GM23338 (cell line): ENCODE results near the gene LYSMD4. TPM values are rescaled to one million over a fixed set of nuclear protein-coding genes. Genes with fewer than 3 reads are reported as not detected.

ENCODE experiments used
- ATAC-seq: fragments of 200-7000 bp; cut with Tn5 transposase; 3 replicates; pipeline ENCODE4 v1.9.1; 2020
- DNase-seq: peaks from one replicate; pipeline ENCODE4 v3.0.0-alpha.2; 2015; ENCODE audit warnings: low spot score
- H2AFZ ChIP-seq: fragments of 200-600 bp; sonication (generic); 2 replicates; pipeline ENCODE4 v1.8.0; 2016; ENCODE audit warnings: antibody characterized with exemption, mild to moderate bottlenecking, moderate library complexity
- H3F3A ChIP-seq: fragments of 200-600 bp; sonication (generic); replicated peaks from 2 replicates; pipeline ENCODE4 v1.8.0; 2017; ENCODE audit warnings: antibody characterized with exemption, mixed run types, low read depth
- H3K27ac ChIP-seq: fragments of 200-600 bp; sonication (generic); 2 replicates; pipeline ENCODE4 v1.6.1; 2016; ENCODE audit warnings: low read depth
- H3K27me3 ChIP-seq: fragments of 200-600 bp; sonication (generic); 2 replicates; pipeline ENCODE4 v1.8.0; 2016; ENCODE audit warnings: mild to moderate bottlenecking, mixed run types, moderate library complexity; ENCODE audit not compliant: insufficient read depth
- H3K36me3 ChIP-seq: fragments of 200-600 bp; sonication (generic); 2 replicates; pipeline ENCODE4 v1.8.0; 2016; ENCODE audit warnings: mild to moderate bottlenecking; ENCODE audit not compliant: insufficient read depth
- H3K4me1 ChIP-seq: fragments of 200-600 bp; sonication (generic); 2 replicates; pipeline ENCODE4 v1.8.0; 2016; ENCODE audit warnings: mild to moderate bottlenecking, moderate library complexity; ENCODE audit not compliant: insufficient read depth
- H3K4me2 ChIP-seq: fragments of 200-600 bp; sonication (generic); 2 replicates; pipeline ENCODE4 v1.7.1; 2017; ENCODE audit warnings: mixed run types
- H3K4me3 ChIP-seq: fragments of 200-600 bp; sonication (generic); 2 replicates; pipeline ENCODE4 v1.6.1; 2016; ENCODE audit warnings: mixed run types
- H3K79me2 ChIP-seq: fragments of 200-600 bp; sonication (generic); replicated peaks from 2 replicates; pipeline ENCODE4 v1.8.0; 2017; ENCODE audit warnings: mild to moderate bottlenecking; ENCODE audit not compliant: insufficient read depth
- H3K9me2 ChIP-seq: fragments of 200-600 bp; sonication (generic); 2 replicates; pipeline ENCODE4 v1.8.0; 2017; ENCODE audit not compliant: insufficient read depth
- H4K20me1 ChIP-seq: fragments of 200-600 bp; sonication (generic); replicated peaks from 2 replicates; pipeline ENCODE4 v1.8.0; 2017; ENCODE audit warnings: mild to moderate bottlenecking; ENCODE audit not compliant: insufficient read depth
- H3K27ac Mint-ChIP-seq: 2 replicates; pipeline ENCODE4 v1.8.0; 2020; ENCODE audit warnings: inconsistent platforms, mild to moderate bottlenecking, moderate library complexity, mixed read lengths
- H3K27me3 Mint-ChIP-seq: 3 replicates; pipeline ENCODE4 v1.8.0; 2022; ENCODE audit warnings: low read depth, mild to moderate bottlenecking, moderate library complexity, mixed read lengths, inconsistent platforms; ENCODE audit not compliant: insufficient read depth, poor library complexity
- H3K36me3 Mint-ChIP-seq: 3 replicates; pipeline ENCODE4 v1.8.0; 2021; ENCODE audit warnings: low read depth, mild to moderate bottlenecking, inconsistent platforms, moderate library complexity, mixed read lengths
- H3K4me1 Mint-ChIP-seq: 3 replicates; pipeline ENCODE4 v1.8.0; 2020; ENCODE audit warnings: mild to moderate bottlenecking, inconsistent platforms, mixed read lengths
- H3K4me3 Mint-ChIP-seq: 3 replicates; pipeline ENCODE4 v1.8.0; 2021; ENCODE audit warnings: moderate library complexity, mild to moderate bottlenecking, inconsistent platforms, mixed read lengths
- H3K9me3 Mint-ChIP-seq: 3 replicates; pipeline ENCODE4 v1.8.0; 2020; ENCODE audit warnings: moderate library complexity, mild to moderate bottlenecking, inconsistent platforms, mixed read lengths
- CREB1 ChIP-seq: fragments of 250-450 bp; sonication (Bioruptor Pico); IDR thresholded peaks from 2 replicates; pipeline ENCODE4 v1.5.0; 2020; ENCODE audit warnings: low read depth, mild to moderate bottlenecking, moderate library complexity
- EZH2 ChIP-seq: fragments of 200-600 bp; sonication (generic); IDR thresholded peaks from one replicate; pipeline ENCODE4 v1.8.0; 2017; ENCODE audit warnings: antibody characterized with exemption, mild to moderate bottlenecking, low read depth; ENCODE audit not compliant: unreplicated experiment
- EZH2phosphoT487 ChIP-seq: fragments of 200-600 bp; sonication (generic); IDR thresholded peaks from one replicate; pipeline ENCODE4 v1.8.1; 2018; ENCODE audit warnings: antibody characterized with exemption; ENCODE audit not compliant: unreplicated experiment
- JUNB ChIP-seq: IDR thresholded peaks from one replicate; pipeline ENCODE4 v1.6.1; 2016; ENCODE audit warnings: antibody characterized with exemption; ENCODE audit not compliant: unreplicated experiment
- NANOG ChIP-seq: IDR thresholded peaks from 2 replicates; pipeline ENCODE4 v1.6.1; 2016; ENCODE audit warnings: antibody characterized with exemption, borderline replicate concordance
- POLR2AphosphoS5 ChIP-seq: IDR thresholded peaks from 2 replicates; pipeline ENCODE4 v1.6.1; 2016; ENCODE audit warnings: antibody characterized with exemption, low read depth
- REST ChIP-seq: IDR thresholded peaks from one replicate; pipeline ENCODE4 v1.6.1; 2018; ENCODE audit warnings: antibody characterized with exemption; ENCODE audit not compliant: unreplicated experiment
- STAT1 ChIP-seq: IDR thresholded peaks from one replicate; pipeline ENCODE4 v1.6.1; 2016; ENCODE audit warnings: antibody characterized with exemption; ENCODE audit not compliant: unreplicated experiment
- ZNF114 ChIP-seq: fragments of 250-450 bp; sonication (Bioruptor Pico); IDR thresholded peaks from 2 replicates; pipeline ENCODE4 v1.5.0; 2020; ENCODE audit warnings: mild to moderate bottlenecking, moderate library complexity
- ZNF331 ChIP-seq: fragments of 250-450 bp; sonication (Bioruptor Pico); IDR thresholded peaks from 2 replicates; pipeline ENCODE4 v1.5.0; 2020; ENCODE audit warnings: low read depth, mild to moderate bottlenecking, moderate library complexity
- ZNF462 ChIP-seq: fragments of 250-450 bp; sonication (Bioruptor Pico); IDR thresholded peaks from 2 replicates; pipeline ENCODE4 v1.5.0; 2020; ENCODE audit warnings: mild to moderate bottlenecking, moderate library complexity
- polyA plus RNA-seq: library from polyadenylated mRNA; unstranded; fragments of >200 nt; fragmentation: Nextera tagmentation; extraction: Ambion mirVana; gene quantifications from 2 replicates; pipeline ENCODE4 v1.2.1, GENCODE V29; 2016
- total RNA-seq: library from RNA; depleted of rRNA; stranded (reverse); fragments of >200 nt; shearing (Covaris generic); gene quantifications from 2 replicates; pipeline ENCODE4 v1.2.3, GENCODE V29; 2014
- TF ChIP-seq, protein P1 (sequence below): IDR thresholded peaks from 2 replicates; pipeline ENCODE4 v1.6.1; 2016; ENCODE audit warnings: antibody characterized with exemption
- TF ChIP-seq, protein P2 (sequence below), 2 experiments: fragments of 200-600 bp in 1 of 2; sonication (generic) in 1 of 2; conservative IDR thresholded peaks; 2 replicates each; pipeline versions ENCODE4 v1.5.1 to v1.6.1; 2016 to 2017; ENCODE audit warnings: antibody characterized with exemption in 2 of 2, low read depth in 2 of 2, mild to moderate bottlenecking in 2 of 2, moderate library complexity in 1 of 2

Gene LYSMD4
- total and polyA plus RNA-seq, 2 experiments from 2014 or later = 7.5 to 23.8 TPM

- no peak overlapping the region for H3K4me2 ChIP-seq
- H3K4me1 Mint-ChIP-seq = no peaks in the 10 kb centered on the region
- DNase-seq (no peak), ATAC-seq (no peak)
- peaks cover 13% of the 10 kb centered on the region for H3K79me2 ChIP-seq
- H3K27ac ChIP-seq = no peak overlapping the region
- no peaks in the 10 kb centered on the region for H3K27me3 Mint-ChIP-seq
- H3F3A ChIP-seq = no peaks in the 10 kb centered on the region
- no peaks in the 10 kb centered on the region for H3K4me1 ChIP-seq
- H3K4me3 Mint-ChIP-seq = no peak overlapping the region
- no peak overlapping the region for H3K4me3 ChIP-seq
- H4K20me1 ChIP-seq = no peaks in the 10 kb centered on the region
- peaks cover 51% of the 10 kb centered on the region for H3K36me3 Mint-ChIP-seq
- no peaks in the 10 kb centered on the region for H3K9me2 ChIP-seq
- no peak overlapping the region for H2AFZ ChIP-seq
- no peak overlapping the region for H3K27ac Mint-ChIP-seq
- H3K36me3 ChIP-seq = peaks cover 3% of the 10 kb centered on the region; the same call in 1 of the 2 replicates
- TF ChIP-seq CREB1 (no peak), POLR2AphosphoS5 (no peak), ZNF114 (CRISPR knock-in tag) (no peak), STAT1 (no peak), ZNF462 (CRISPR knock-in tag) (no peak), JUNB (no peak), EZH2phosphoT487 (no peak), NANOG (no peak), REST (no peak), EZH2 (no peak), ZNF331 (CRISPR knock-in tag) (no peak)
- TF ChIP-seq, protein P1, sequence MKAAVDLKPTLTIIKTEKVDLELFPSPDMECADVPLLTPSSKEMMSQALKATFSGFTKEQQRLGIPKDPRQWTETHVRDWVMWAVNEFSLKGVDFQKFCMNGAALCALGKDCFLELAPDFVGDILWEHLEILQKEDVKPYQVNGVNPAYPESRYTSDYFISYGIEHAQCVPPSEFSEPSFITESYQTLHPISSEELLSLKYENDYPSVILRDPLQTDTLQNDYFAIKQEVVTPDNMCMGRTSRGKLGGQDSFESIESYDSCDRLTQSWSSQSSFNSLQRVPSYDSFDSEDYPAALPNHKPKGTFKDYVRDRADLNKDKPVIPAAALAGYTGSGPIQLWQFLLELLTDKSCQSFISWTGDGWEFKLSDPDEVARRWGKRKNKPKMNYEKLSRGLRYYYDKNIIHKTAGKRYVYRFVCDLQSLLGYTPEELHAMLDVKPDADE = no peak
- TF ChIP-seq, protein P2, sequence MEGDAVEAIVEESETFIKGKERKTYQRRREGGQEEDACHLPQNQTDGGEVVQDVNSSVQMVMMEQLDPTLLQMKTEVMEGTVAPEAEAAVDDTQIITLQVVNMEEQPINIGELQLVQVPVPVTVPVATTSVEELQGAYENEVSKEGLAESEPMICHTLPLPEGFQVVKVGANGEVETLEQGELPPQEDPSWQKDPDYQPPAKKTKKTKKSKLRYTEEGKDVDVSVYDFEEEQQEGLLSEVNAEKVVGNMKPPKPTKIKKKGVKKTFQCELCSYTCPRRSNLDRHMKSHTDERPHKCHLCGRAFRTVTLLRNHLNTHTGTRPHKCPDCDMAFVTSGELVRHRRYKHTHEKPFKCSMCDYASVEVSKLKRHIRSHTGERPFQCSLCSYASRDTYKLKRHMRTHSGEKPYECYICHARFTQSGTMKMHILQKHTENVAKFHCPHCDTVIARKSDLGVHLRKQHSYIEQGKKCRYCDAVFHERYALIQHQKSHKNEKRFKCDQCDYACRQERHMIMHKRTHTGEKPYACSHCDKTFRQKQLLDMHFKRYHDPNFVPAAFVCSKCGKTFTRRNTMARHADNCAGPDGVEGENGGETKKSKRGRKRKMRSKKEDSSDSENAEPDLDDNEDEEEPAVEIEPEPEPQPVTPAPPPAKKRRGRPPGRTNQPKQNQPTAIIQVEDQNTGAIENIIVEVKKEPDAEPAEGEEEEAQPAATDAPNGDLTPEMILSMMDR (conservative IDR thresholded peaks at IDR 0.05; ENCODE audit: low read depth in 2 of 2) = no peak
- H3K9me3 Mint-ChIP-seq = peaks cover 12% of the 10 kb centered on the region; the same call in 2 of the 3 replicates
- no peaks in the 10 kb centered on the region for H3K27me3 ChIP-seq
Observed at GRCh38 chr15:99686290-99686689, 46.9 kb downstream of the LYSMD4 start.
